GM12872 (cell line): ENCODE measurements around the gene LRTM1.

ENCODE experiments used
- CTCF ChIP-seq: IDR thresholded peaks from 3 replicates; pipeline ENCODE4 v1.5.1; 2011; ENCODE audit warnings: low read depth, mild to moderate bottlenecking, low read length, moderate library complexity; ENCODE audit not compliant: insufficient read depth

LRTM1 gene

GRCh38 chr3:54905261-54905888 is 22.5 kb downstream of the LRTM1 start:
- no peak for TF ChIP-seq CTCF

GRCh38 chr3:54901906-54902685 is 25.8 kb downstream of the LRTM1 start:
- no peak for TF ChIP-seq CTCF

GRCh38 chr3:54900838-54901591 is 26.8 kb downstream of the LRTM1 start:
- no peak for TF ChIP-seq CTCF

GRCh38 chr3:54899273-54899672 is 28.6 kb downstream of the LRTM1 start:
- no peak for TF ChIP-seq CTCF

GRCh38 chr3:54897028-54897711 is 30.7 kb downstream of the LRTM1 start:
- no peak for TF ChIP-seq CTCF

- TF ChIP-seq CTCF, result no peak
Observed at GRCh38 chr3:54895613-54896012, 32.2 kb downstream of the LRTM1 start.

DNA sequence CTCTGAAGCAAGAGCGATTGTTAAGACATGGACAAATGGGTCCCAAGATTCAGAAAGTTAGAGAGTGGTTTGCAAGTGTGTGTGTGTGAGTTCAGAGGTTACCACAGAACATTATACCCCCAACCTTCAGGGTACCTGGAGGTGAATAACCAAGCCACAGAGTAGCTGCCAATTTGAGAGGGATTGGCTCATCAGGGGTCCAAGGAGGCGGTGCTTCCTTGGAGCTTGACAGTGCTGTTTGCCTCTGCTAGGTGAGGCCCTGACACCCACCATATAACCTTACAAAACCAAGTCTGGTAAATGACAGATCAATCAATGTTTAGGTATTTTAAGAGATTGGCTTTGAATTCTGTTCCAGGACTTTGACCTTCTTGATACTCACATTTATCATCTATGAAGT is 35.7 kb downstream of the LRTM1 start:
- no peak for TF ChIP-seq CTCF
